Body of pancreas (tissue), 4 donors: ENCODE results near the gene PARP8.

ENCODE experiments used
- POLR2A ChIP-seq, 3 donors: fragments of 450-650 bp; IDR thresholded peaks; one replicate each; pipeline ENCODE4 v1.6.1; 2016; ENCODE audit warnings: antibody characterized with exemption in 3 of 3, mild to moderate bottlenecking in 2 of 3
- TF ChIP-seq, protein P1 (sequence below), 7 experiments: fragments of 450-650 bp in 4 of 7; fragments of 200-600 bp in 3 of 7; sonication (generic) in 3 of 7; IDR thresholded peaks; one replicate each; pipeline ENCODE4 v1.5.1; 2016 to 2019; ENCODE audit warnings: antibody characterized with exemption in 7 of 7

GRCh38 chr5:50655067-50655809, 11.2 kb upstream of the PARP8 start:
- no peak for TF ChIP-seq POLR2A (IDR thresholded peaks at IDR 0.05)
- TF ChIP-seq, protein P1, sequence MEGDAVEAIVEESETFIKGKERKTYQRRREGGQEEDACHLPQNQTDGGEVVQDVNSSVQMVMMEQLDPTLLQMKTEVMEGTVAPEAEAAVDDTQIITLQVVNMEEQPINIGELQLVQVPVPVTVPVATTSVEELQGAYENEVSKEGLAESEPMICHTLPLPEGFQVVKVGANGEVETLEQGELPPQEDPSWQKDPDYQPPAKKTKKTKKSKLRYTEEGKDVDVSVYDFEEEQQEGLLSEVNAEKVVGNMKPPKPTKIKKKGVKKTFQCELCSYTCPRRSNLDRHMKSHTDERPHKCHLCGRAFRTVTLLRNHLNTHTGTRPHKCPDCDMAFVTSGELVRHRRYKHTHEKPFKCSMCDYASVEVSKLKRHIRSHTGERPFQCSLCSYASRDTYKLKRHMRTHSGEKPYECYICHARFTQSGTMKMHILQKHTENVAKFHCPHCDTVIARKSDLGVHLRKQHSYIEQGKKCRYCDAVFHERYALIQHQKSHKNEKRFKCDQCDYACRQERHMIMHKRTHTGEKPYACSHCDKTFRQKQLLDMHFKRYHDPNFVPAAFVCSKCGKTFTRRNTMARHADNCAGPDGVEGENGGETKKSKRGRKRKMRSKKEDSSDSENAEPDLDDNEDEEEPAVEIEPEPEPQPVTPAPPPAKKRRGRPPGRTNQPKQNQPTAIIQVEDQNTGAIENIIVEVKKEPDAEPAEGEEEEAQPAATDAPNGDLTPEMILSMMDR (IDR thresholded peaks at IDR 0.05) = no peak
